OCI-LY7 (cell line): ENCODE data around the gene RTEL1.

ENCODE experiments used
- EZH2phosphoT487 ChIP-seq: fragments of 200-600 bp; sonication (generic); IDR thresholded peaks from 2 replicates; pipeline ENCODE4 v1.6.1; 2018; ENCODE audit warnings: low read depth, borderline replicate concordance, mild to moderate bottlenecking, mixed run types, antibody characterized with exemption, low read length, moderate library complexity, mixed read lengths
- TF ChIP-seq, protein P1 (sequence below): fragments of 200-600 bp; sonication (generic); conservative IDR thresholded peaks from 2 replicates; pipeline ENCODE4 v1.5.1; 2014; ENCODE audit warnings: mild to moderate bottlenecking, antibody characterized with exemption, low read length, moderate library complexity, mixed read lengths

DNA sequence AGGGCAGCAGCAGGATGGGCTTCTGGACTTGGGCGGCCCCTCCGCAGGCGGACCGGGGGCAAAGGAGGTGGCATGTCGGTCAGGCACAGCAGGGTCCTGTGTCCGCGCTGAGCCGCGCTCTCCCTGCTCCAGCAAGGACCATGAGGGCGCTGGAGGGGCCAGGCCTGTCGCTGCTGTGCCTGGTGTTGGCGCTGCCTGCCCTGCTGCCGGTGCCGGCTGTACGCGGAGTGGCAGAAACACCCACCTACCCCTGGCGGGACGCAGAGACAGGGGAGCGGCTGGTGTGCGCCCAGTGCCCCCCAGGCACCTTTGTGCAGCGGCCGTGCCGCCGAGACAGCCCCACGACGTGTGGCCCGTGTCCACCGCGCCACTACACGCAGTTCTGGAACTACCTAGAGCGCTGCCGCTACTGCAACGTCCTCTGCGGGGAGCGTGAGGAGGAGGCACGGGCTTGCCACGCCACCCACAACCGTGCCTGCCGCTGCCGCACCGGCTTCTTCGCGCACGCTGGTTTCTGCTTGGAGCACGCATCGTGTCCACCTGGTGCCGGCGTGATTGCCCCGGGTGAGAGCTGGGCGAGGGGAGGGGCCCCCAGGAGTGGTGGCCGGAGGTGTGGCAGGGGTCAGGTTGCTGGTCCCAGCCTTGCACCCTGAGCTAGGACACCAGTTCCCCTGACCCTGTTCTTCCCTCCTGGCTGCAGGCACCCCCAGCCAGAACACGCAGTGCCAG is 38.7 kb downstream of the RTEL1 start, which contains the start of gene TNFRSF6B:
- TF ChIP-seq, protein P1, sequence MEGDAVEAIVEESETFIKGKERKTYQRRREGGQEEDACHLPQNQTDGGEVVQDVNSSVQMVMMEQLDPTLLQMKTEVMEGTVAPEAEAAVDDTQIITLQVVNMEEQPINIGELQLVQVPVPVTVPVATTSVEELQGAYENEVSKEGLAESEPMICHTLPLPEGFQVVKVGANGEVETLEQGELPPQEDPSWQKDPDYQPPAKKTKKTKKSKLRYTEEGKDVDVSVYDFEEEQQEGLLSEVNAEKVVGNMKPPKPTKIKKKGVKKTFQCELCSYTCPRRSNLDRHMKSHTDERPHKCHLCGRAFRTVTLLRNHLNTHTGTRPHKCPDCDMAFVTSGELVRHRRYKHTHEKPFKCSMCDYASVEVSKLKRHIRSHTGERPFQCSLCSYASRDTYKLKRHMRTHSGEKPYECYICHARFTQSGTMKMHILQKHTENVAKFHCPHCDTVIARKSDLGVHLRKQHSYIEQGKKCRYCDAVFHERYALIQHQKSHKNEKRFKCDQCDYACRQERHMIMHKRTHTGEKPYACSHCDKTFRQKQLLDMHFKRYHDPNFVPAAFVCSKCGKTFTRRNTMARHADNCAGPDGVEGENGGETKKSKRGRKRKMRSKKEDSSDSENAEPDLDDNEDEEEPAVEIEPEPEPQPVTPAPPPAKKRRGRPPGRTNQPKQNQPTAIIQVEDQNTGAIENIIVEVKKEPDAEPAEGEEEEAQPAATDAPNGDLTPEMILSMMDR, result no peak
- no peak for TF ChIP-seq EZH2phosphoT487
